Pancreas (tissue), 10 donors: ENCODE results near the gene SYT9. TPM values are rescaled to one million over a fixed set of nuclear protein-coding genes. Genes with fewer than 3 reads are reported as not detected.

Source experiments
- ATAC-seq, 4 donors: fragments of 200-7000 bp; cut with Tn5 transposase; one replicate each; pipeline versions ENCODE4 v1.8.0 to v1.9.1; 2020; ENCODE audit warnings: mild to moderate bottlenecking in 4 of 4, moderate library complexity in 4 of 4
- DNase-seq, 6 donors: peaks; one replicate each; pipeline ENCODE4 v3.0.0-alpha.2; 2020
- FAIRE-seq: peaks from 2 replicates; lab custom pipeline; 2012; peaks lifted over from hg19 to GRCh38; lab: Jason Lieb, UNC
- H3K27ac ChIP-seq, 4 donors: fragments of 200-600 bp; sonication (generic); 1 replicate in 3 of 4; 2 replicates in 1 of 4; pipeline versions ENCODE4 v1.5.0 to v1.8.0; 2020
- H3K27me3 ChIP-seq, 4 donors: fragments of 200-600 bp; one replicate each; pipeline ENCODE4 v1.8.0; 2021
- H3K36me3 ChIP-seq, 3 donors: fragments of 200-600 bp; sonication (generic) in 1 of 3; one replicate each; pipeline versions ENCODE4 v1.5.0 to v1.8.0; 2020 to 2021
- H3K4me1 ChIP-seq, 3 donors: fragments of 200-600 bp; one replicate each; pipeline ENCODE4 v1.8.0; 2021
- H3K4me3 ChIP-seq, 4 donors: fragments of 200-600 bp; sonication (generic) in 2 of 4; one replicate each; pipeline versions ENCODE4 v1.5.0 to v1.8.0; 2020 to 2021
- H3K9me3 ChIP-seq, 4 donors: fragments of 200-600 bp; one replicate each; pipeline ENCODE4 v1.8.0; 2021
- CTCF ChIP-seq, 4 donors: fragments of 200-600 bp; sonication (generic) in 3 of 4; IDR thresholded peaks; one replicate each; pipeline versions ENCODE4 v1.5.0 to v1.8.0; 2021; ENCODE audit warnings: antibody characterized with exemption in 4 of 4
- WGBS, 2 donors: extraction: QIAGEN DNeasy Blood & Tissue Kit; methylation state at CpG; one replicate each; pipeline ENCODE4 v1.1.7; 2013; 5-methylcytosine and 5-hydroxymethylcytosine counted together
- intact Hi-C, 3 donors: fragments of 100-400 bp; cut with DNase I; formaldehyde crosslinking; loops; one replicate each; pipeline versions ENCODE4 v1.11.1 to v1.14.2; 2022
- polyA plus RNA-seq, 2 donors: library from polyadenylated mRNA; stranded (reverse); fragments of 200-250 nt; gene quantifications; one replicate each; pipeline ENCODE4 v1.2.3, GENCODE V29; 2013
- total RNA-seq, 6 donors: library from RNA; stranded (reverse); fragmentation: NEBNext Ultra II Directional in 4 of 6; extraction: Animal tissue kit (Norgen Biotek cat#: 25700) in 4 of 6; gene quantifications; one replicate each; pipeline versions ENCODE4 v1.2.1 to v1.2.4, GENCODE V29; 2021 to 2023
- donor health status: healthy with polysubstance abuse.
- donor health status: DM: no; HTN: no; CAD: no; lungs with moderate emphysema.
- donor health status: DM: no; HTN: no; CAD: no.
- donor health status: control.
- donor health status: control.
- donor health status: Bipolar disorder and iron deficiency.
- donor health status: DM: yes; HTN: yes; CAD: no.
- donor health status: DM: no; HTN: no; CAD: no.
- donor health status: DM: no; HTN: no; CAD: no.
- donor health status: DM: yes; HTN: yes; CAD: no.

The SYT9 gene
- total and polyA plus RNA-seq, 8 donors: 0.38 to 2.0 (median 1.0) TPM

DNA sequence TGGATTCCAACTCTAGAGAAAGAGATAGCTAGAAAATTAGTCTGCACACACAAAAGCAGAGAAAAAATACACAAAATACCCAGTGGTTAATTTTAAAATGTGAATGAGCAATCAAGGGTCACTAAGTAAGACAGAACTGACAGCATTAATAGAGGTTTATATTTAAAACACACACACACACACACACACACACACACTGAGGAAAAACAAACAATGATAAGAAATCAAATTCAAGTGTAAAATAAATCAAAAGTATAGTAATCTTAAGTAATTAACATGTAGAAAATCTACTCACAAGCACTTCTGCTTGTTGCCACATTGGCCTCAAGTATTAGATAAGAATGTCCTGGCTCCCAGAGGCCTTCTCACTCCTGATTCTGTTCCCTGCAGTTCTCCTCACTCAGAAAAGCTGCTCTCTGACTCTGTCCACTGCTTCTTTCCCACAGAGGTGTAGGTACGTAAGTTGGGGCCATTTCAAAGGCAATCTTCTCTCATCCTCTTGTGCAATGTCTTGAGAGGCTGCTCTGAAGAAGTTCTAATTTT lies 200.3 kb downstream of the SYT9 start:
- no peak for TF ChIP-seq CTCF (IDR thresholded peaks at IDR 0.05)
- FAIRE-seq (no peak), ATAC-seq (no peak)

GRCh38 chr11:7454854-7455253 lies 203.2 kb downstream of the SYT9 start:
- no peak overlapping the region for H3K4me3 ChIP-seq
- DNase-seq (no peak), FAIRE-seq (no peak), ATAC-seq (no peak)
- WGBS, 2 donors: 57 to 64% methylated on average over 2 of the region's 2 CpGs
- peaks cover 0 to 1% (median 0%) of the 10 kb centered on the region in 3 donors for H3K4me1 ChIP-seq
- H3K9me3 ChIP-seq: no peaks in the 10 kb centered on the region
- H3K27ac ChIP-seq: no peak overlapping the region
- no peaks in the 10 kb centered on the region for H3K27me3 ChIP-seq
- intact Hi-C loops: no loop called here
- TF ChIP-seq CTCF (IDR thresholded peaks at IDR 0.05): no peak
- H3K36me3 ChIP-seq: no peaks in the 10 kb centered on the region

More for the DNA sequence above, 200.3 kb downstream of the SYT9 start:
- intact Hi-C loops: no loop called here
- Histone ChIP-seq H3K9me3 (no peaks in the 10 kb centered on the region), H3K4me3 (no peak overlapping the region), H3K36me3 (no peaks in the 10 kb centered on the region), H3K27ac (no peak overlapping the region), H3K27me3 (no peaks in the 10 kb centered on the region), H3K4me1 (peaks cover 0 to 4% (median 0%) of the 10 kb centered on the region in 3 donors)
- DNase-seq: no peak
- 70 to 84% methylated on average over 1 of the region's 1 CpG for WGBS, 2 donors

- Histone ChIP-seq H3K36me3 (no peaks in the 10 kb centered on the region), H3K4me3 (no peak overlapping the region), H3K9me3 (no peaks in the 10 kb centered on the region), H3K27ac (no peak overlapping the region), H3K4me1 (no peaks in the 10 kb centered on the region), H3K27me3 (no peaks in the 10 kb centered on the region)
- no peak for TF ChIP-seq CTCF (IDR thresholded peaks at IDR 0.05)
- no peak for FAIRE-seq
- no peak for ATAC-seq
- DNase-seq: no peak
- WGBS, 2 donors: 76 to 80% methylated on average over 1 of the region's 1 CpG
- intact Hi-C loops: no loop called here
Observed at GRCh38 chr11:7457211-7457610, 205.5 kb downstream of the SYT9 start.

DNA sequence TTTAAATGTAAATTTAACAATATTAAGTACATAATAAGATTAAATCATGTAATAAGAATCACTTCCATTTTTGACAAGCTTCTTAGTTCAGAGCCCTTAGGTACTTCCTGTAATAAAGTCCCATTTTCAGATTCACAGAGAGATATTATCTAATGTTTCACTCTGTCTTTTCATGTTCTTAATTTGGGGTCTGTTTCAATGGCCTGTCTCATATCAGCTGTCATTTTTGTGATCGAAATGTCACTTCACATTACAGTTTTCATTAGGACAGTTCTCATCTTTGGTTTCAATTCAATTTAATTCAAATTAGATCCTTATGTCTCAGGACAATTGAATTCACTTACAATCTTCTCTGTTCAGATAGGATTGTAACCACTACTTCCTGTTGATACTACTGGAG lies 211.0 kb downstream of the SYT9 start:
- Histone ChIP-seq H3K4me3 (no peak overlapping the region), H3K27me3 (no peaks in the 10 kb centered on the region), H3K9me3 (no peaks in the 10 kb centered on the region), H3K27ac (no peak overlapping the region), H3K36me3 (no peaks in the 10 kb centered on the region), H3K4me1 (no peaks in the 10 kb centered on the region)
- ATAC-seq (no peak), DNase-seq (no peak), FAIRE-seq (no peak)
- intact Hi-C loops: no loop called here
- no peak for TF ChIP-seq CTCF (IDR thresholded peaks at IDR 0.05)
- 95 to 96% methylated on average over 1 of the region's 1 CpG for WGBS, 2 donors

DNA sequence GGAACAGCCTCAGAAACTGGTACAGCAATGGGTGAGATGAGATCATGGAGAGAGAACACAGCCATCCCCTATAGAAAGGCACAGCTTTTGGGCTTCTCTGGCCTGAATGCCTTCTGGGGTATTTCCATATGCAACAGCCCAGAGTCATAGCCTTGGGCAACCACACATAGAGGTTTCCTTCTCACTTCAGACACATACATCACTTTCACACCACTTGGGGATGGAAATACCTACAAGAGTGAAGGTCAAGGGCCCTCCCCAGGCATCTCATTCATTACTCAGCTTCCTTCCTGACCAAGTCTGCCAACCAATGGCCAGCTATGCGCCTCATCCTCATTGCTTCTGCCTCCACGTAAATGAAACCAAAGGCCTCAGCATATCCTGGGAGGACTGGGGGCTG lies 215.9 kb downstream of the SYT9 start:
- no peak overlapping the region for H3K4me3 ChIP-seq
- ATAC-seq (no peak), DNase-seq (no peak), FAIRE-seq (no peak)
- no peaks in the 10 kb centered on the region for H3K4me1 ChIP-seq
- H3K27me3 ChIP-seq: no peaks in the 10 kb centered on the region
- no peak overlapping the region for H3K27ac ChIP-seq
- no peak for TF ChIP-seq CTCF (IDR thresholded peaks at IDR 0.05)
- intact Hi-C loops: no loop called here
- H3K36me3 ChIP-seq: no peaks in the 10 kb centered on the region
- H3K9me3 ChIP-seq: no peaks in the 10 kb centered on the region
- 90 to 98% methylated on average over 2 of the region's 2 CpGs for WGBS, 2 donors
